Psoas muscle (tissue), 8 donors: Measurements from ENCODE around the gene SLC38A8. TPM values are rescaled to one million over a fixed set of nuclear protein-coding genes. Genes with fewer than 3 reads are reported as not detected.

Experiments used
- ATAC-seq, 4 donors: fragments of 200-7000 bp; cut with Tn5 transposase; one replicate each; pipeline ENCODE4 v1.9.1; 2020; ENCODE audit warnings: moderate library complexity in 3 of 4, mild to moderate bottlenecking in 2 of 4
- DNase-seq, 2 donors: peaks; one replicate each; pipeline ENCODE4 v3.0.0-alpha.2; 2020
- H3K27ac ChIP-seq: fragments of 200-600 bp; one replicate; pipeline ENCODE4 v1.8.0; 2022
- H3K27me3 ChIP-seq, 3 donors: fragments of 200-600 bp in 1 of 3; one replicate each; pipeline versions ENCODE4 v1.6.1 to v1.8.0; 2013 to 2022; ENCODE audit warnings: low read length in 2 of 3, mild to moderate bottlenecking in 2 of 3, moderate library complexity in 1 of 3; ENCODE audit not compliant: insufficient read depth in 3 of 3
- H3K36me3 ChIP-seq, 2 donors: fragments of 200-600 bp in 1 of 2; one replicate each; pipeline versions ENCODE4 v1.6.1 to v1.8.0; 2013 to 2022; ENCODE audit warnings: low read depth in 1 of 2, mild to moderate bottlenecking in 1 of 2, moderate library complexity in 1 of 2; ENCODE audit not compliant: insufficient read depth in 1 of 2
- H3K4me1 ChIP-seq: fragments of 200-600 bp; one replicate; pipeline ENCODE4 v1.8.0; 2022
- H3K4me3 ChIP-seq: fragments of 200-600 bp; one replicate; pipeline ENCODE4 v1.8.0; 2022; ENCODE audit warnings: mild to moderate bottlenecking
- H3K9me3 ChIP-seq: fragments of 200-600 bp; one replicate; pipeline ENCODE4 v1.8.0; 2022
- CTCF ChIP-seq: fragments of 200-600 bp; IDR thresholded peaks from one replicate; pipeline ENCODE4 v1.8.0; 2022; ENCODE audit warnings: antibody characterized with exemption
- WGBS, 3 donors: extraction: QIAGEN DNeasy Blood & Tissue Kit; methylation state at CpG; one replicate each; pipeline versions ENCODE4 v1.1.6 to v1.1.7; 2013; 5-methylcytosine and 5-hydroxymethylcytosine counted together
- intact Hi-C, 2 donors: fragments of 100-400 bp; cut with DNase I; formaldehyde crosslinking; loops; one replicate each; pipeline versions ENCODE4 v1.11.0 to v1.14.2; 2022
- polyA plus RNA-seq, 3 donors: library from polyadenylated mRNA; stranded (reverse); fragments of 200-250 nt; gene quantifications; one replicate each; pipeline ENCODE4 v1.2.3, GENCODE V29; 2013
- total RNA-seq, 4 donors: library from RNA; stranded (reverse); fragmentation: NEBNext Ultra II Directional in 2 of 4; extraction: Animal tissue kit (Norgen Biotek cat#: 25700) in 2 of 4; gene quantifications; one replicate each; pipeline versions ENCODE4 v1.2.1 to v1.2.4, GENCODE V29; 2021 to 2023
- donor health status: healthy with polysubstance abuse.
- donor health status: DM: no; HTN: no; CAD: no; lungs with moderate emphysema.
- donor health status: Bipolar disorder and iron deficiency.
- donor health status: healthy.
- donor health status: DM: yes; HTN: yes; CAD: no.
- donor health status: DM: no; HTN: no; CAD: no.
- donor health status: DM: no; HTN: no; CAD: no.
- donor health status: DM: yes; HTN: yes; CAD: no.

SLC38A8 gene
- total and polyA plus RNA-seq, 7 donors, result 0.21 to 0.52 TPM; not detected in 5

- Histone ChIP-seq H3K27me3 (no peaks in the 10 kb centered on the region), H3K4me1 (no peaks in the 10 kb centered on the region), H3K36me3 (peaks cover 9 to 53% of the 10 kb centered on the region in 2 donors), H3K9me3 (no peaks in the 10 kb centered on the region), H3K27ac (no peak overlapping the region), H3K4me3 (no peak overlapping the region)
- 88 to 99% (median 94%) methylated on average over 10 to 13 of the region's 13 CpGs for WGBS, 3 donors
- TF ChIP-seq CTCF, result no peak
- no peak for ATAC-seq
- intact Hi-C loops, result loop anchor here (5.0 to 10.0 kb wide), 3 partner anchors 76 to 219 kb away; partner anchors contain the start of genes SLC38A8 (in 1 of the 2) and TAF1C (in 1 of the 2)
- DNase-seq, result peak in 1 of 2 donors; percentile 13
These were observed 76.4 kb downstream of the SLC38A8 start for GRCh38 chr16:83966153-83966696.

DNA sequence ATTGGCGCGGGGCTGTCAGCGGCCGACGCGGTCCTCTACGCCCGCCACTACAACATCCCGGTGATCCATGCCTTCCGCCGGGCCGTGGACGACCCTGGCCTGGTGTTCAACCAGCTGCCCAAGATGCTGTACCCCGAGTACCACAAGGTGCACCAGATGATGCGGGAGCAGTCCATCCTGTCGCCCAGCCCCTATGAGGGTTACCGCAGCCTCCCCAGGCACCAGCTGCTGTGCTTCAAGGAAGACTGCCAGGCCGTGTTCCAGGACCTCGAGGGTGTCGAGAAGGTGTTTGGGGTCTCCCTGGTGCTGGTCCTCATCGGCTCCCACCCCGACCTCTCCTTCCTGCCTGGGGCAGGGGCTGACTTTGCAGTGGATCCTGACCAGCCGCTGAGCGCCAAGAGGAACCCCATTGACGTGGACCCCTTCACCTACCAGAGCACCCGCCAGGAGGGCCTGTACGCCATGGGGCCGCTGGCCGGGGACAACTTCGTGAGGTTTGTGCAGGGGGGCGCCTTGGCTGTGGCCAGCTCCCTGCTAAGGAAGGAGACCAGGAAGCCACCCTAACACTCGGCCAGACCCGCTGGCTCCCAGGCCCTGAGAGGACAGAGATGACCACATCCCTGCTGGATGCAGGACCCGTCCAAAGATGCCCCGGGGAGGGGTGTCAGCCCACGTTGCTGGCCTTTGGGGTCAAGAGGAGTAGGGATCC is 77.0 kb downstream of the SLC38A8 start:
- no peak for TF ChIP-seq CTCF
- Histone ChIP-seq H3K27me3 (no peaks in the 10 kb centered on the region), H3K4me1 (no peaks in the 10 kb centered on the region), H3K9me3 (no peaks in the 10 kb centered on the region), H3K36me3 (peaks cover 11 to 59% of the 10 kb centered on the region in 2 donors), H3K4me3 (no peak overlapping the region), H3K27ac (no peak overlapping the region)
- intact Hi-C loops, result loop anchor here (5.0 to 10.0 kb wide), 3 partner anchors 77 to 219 kb away; partner anchors contain the start of genes SLC38A8 (in 1 of the 2) and TAF1C (in 1 of the 2)
- peak in 1 of 2 donors; percentile 18 for DNase-seq
- peak in 1 of 4 donors; percentile 3 for ATAC-seq
- 88 to 91% (median 90%) methylated on average over 27 to 36 of the region's 36 CpGs for WGBS, 3 donors

DNA sequence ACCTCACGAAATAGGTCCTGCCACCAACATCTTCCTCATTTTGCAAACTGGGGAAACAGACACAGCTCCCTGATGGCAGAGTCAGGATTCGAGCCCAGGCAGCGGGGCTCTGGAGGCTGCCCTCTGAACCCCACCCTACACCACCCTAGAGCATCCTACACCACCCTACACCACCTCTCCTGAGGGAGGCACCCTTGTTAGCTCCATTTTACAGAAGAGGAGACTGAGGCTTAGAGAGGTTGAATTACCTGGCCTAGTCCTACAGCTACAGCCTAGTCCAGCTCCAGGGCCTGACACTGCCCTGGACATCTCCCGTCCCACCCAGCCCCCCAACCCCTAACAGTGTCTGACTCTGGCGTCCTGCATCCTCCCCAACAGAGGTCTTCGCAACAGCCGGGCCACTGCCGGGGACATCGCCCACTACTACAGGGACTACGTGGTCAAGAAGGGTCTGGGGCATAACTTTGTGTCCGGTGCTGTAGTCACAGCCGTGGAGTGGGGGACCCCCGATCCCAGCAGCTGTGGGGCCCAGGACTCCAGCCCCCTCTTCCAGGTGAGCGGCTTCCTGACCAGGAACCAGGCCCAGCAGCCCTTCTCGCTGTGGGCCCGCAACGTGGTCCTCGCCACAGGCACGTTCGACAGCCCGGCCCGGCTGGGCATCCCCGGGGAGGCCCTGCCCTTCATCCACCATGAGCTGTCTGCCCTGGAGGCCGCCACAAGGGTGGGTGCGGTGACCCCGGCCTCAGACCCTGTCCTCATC is 77.7 kb downstream of the SLC38A8 start:
- peaks cover 12 to 66% of the 10 kb centered on the region in 2 donors for H3K36me3 ChIP-seq
- peak in 1 of 2 donors; percentile 16 for DNase-seq
- intact Hi-C loops, result loop anchor here (5.0 to 10.0 kb wide), 3 partner anchors 77 to 220 kb away; partner anchors contain the start of genes SLC38A8 (in 1 of the 2) and TAF1C (in 1 of the 2)
- no peak for ATAC-seq
- no peaks in the 10 kb centered on the region for H3K4me1 ChIP-seq
- WGBS, 3 donors, result 90 to 95% (median 92%) methylated on average over 23 to 26 of the region's 26 CpGs
- no peak for TF ChIP-seq CTCF
- H3K27ac ChIP-seq, result no peak overlapping the region
- H3K9me3 ChIP-seq, result no peaks in the 10 kb centered on the region
- no peak overlapping the region for H3K4me3 ChIP-seq
- no peaks in the 10 kb centered on the region for H3K27me3 ChIP-seq

DNA sequence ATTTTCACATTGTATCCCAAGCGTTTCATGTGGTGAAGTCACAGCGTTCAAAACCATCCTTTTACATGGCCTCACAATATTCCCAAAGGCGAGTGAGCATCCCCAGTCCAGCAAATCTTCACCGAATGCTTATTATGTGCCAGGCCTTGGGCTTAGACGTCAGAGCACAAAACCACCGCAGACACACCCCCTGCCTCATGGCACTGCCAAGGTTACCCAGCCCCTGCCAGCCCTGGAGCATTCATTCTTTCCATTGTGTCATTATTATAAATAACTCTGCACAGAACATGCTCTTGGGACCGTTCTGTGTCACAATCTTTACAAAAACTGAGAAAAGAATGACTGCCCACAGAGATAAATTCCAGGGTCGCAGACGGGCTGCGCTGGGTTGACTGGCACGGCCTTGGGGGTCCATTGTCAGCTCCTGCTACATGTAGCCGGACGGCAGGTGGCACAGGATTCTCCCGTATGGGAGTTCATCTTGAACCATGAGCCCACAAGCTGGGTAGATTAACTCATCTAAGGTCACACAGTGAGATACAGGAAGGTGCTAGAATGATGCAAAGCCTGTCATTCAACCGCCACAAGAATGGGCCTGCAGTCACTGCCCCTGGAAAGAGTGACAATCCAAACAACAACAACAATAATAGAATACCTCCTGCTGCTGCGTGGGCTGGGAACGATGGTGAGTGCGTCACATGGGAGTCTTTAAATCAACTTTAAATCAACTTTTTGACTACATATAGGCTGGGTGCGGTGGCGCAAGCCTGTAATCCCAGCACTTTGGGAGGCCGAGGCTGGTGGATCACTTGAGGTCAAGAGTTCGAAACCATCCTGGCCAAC is 79.1 kb downstream of the SLC38A8 start:
- intact Hi-C loops, result loop anchor here in 1 of 2 donors (10.0 kb wide), 1 partner anchor 221 kb away; the partner anchor contains the start of gene TAF1C
- TF ChIP-seq CTCF, result no peak
- 73 to 82% (median 75%) methylated on average over 22 of the region's 22 CpGs for WGBS, 3 donors
- Histone ChIP-seq H3K36me3 (peaks cover 15 to 80% of the 10 kb centered on the region in 2 donors), H3K9me3 (no peaks in the 10 kb centered on the region), H3K27me3 (no peaks in the 10 kb centered on the region), H3K4me3 (no peak overlapping the region), H3K4me1 (no peaks in the 10 kb centered on the region), H3K27ac (no peak overlapping the region)
- peak; percentile 30 to 49 (median 46) for ATAC-seq
- peak in 1 of 2 donors; percentile 6 for DNase-seq
